DMS79 (cell line): ENCODE measurements around the gene HPSE.
"Not testable (repeated sequence)": the region's sequence is repeated elsewhere in the genome, so short reads cannot be mapped to it uniquely, and the experiment has no call there.

Experiments
- DNase-seq: peaks from one replicate; lab custom pipeline; 2025; lab: John Stamatoyannopoulos, UW

HPSE gene

GRCh38 chr4:83283181-83283580, 51.5 kb downstream of the HPSE start:
- no peak for DNase-seq

- DNase-seq, result peak; percentile 19
Measured at GRCh38 chr4:83282049-83282535, 52.6 kb downstream of the HPSE start.

- no peak for DNase-seq
Measured at GRCh38 chr4:83281307-83281706, 53.3 kb downstream of the HPSE start.

DNA sequence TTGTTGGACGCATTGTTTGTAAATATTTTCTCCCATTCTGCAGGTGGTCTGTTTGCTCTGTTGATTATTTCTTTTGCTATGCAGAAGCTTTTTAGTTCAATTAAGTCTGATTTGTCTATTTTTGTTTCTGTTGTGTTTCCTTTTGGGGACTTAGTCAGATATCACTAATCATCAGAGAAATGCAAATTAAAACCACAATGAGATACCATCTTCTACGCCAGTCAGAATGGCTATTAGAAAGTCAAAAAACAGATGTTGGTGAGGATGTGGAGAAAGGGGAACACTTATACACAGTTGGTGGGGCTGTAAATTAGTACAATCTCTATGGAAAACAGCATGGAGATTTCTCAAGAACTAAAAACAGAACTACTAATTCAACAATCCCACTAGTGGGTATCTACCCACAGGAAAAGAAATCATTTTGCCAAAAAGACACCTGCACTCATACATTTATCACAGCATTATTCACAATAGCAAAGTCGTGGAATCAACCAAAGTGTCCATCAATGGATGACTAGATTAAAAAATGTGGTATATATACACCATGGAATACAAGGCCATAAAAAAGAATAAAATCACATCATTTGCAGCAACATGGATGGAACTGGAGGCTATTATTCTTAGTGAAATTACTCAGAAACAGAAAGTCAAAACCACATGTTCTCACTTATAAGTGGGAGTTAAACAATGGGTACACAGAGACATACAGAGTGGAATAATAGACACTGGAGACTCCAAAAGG, 58.2 kb downstream of the HPSE start:
- DNase-seq, result no peak

DNA sequence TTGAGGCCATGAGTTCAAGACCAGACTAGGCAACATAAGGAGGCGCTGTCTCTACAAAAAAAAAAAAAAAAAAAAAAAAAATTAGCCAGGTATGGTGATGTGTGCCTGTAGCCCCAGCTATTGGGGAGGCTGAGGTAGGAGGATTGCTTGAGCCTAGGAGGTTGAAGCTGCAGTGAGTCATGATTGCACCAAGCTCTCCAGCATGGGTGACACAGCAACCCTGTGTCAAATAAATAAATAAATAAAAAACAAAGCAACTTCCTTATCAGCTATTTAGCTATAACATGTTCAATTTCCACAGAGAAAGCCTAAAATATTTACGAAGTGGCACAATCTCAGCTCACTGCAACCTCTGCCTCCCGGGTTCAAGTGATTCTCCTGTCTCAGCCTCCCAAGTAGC, 60.7 kb downstream of the HPSE start:
- not testable (repeated sequence) for DNase-seq

GRCh38 chr4:83272900-83273299, 61.7 kb downstream of the HPSE start:
- no peak for DNase-seq

- no peak for DNase-seq
Measured at GRCh38 chr4:83269256-83269655, 65.4 kb downstream of the HPSE start.

DNA sequence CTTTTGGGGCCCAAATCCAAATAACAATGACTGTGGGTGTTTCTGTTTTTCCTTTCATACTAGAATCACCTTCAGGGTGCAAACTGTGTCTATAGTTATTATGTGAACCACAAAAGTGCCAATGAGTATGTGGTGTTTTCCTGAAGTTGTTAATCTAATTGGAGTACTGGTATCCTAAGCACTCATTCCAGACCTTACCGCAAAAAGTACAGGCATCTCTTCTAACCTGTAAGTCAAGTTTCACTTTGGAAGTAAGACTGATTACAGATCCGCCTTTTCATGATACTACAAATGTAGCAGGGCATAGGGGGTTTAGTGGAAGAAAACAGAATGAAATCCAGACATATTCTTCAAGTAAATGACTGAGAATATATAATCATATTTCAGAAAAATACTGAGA, 66.2 kb downstream of the HPSE start:
- DNase-seq, result no peak

- DNase-seq, result no peak
Measured at GRCh38 chr4:83267830-83268475, 66.7 kb downstream of the HPSE start.

- DNase-seq, result no peak
Measured at GRCh38 chr4:83267121-83267829, 67.4 kb downstream of the HPSE start.

DNA sequence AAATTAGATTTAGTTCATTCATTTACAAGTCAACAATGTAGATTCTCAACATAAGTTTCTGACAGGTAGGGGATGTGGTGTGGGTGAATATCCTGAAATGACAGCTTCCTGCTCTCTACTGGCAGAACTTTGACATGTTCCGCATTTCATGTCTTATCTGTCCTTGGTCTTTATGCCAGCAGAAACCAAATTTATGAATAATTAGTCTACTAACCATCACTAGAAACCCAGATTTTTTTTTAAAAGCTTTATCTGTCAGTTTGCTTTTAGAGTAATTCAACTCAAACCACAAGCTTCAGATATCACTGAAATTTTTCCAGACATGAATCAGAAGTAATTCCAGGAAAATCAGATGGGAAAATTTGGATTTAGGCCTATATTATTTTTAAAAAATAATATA, 68.0 kb downstream of the HPSE start:
- no peak for DNase-seq

- DNase-seq, result no peak
Measured at GRCh38 chr4:83263106-83263505, 71.5 kb downstream of the HPSE start.

DNA sequence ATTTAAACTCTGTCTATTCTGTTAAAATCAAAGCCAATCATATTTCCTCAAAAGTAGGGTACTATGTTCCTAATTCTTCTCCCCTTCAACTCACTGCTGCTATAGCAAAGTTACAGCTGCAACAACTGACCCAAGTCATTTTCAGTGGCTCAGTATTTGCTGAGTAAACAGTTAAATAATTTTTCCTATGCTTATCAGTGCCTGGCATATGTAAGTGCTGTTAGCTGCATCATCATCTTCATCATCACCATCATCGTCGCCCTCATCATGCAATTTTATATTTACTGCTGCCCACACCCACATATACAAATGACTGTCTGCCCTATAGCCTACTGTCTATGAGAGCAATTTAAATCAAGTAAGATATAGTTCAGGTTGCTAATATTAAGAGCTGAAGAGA, 72.0 kb downstream of the HPSE start:
- DNase-seq, result no peak

DNA sequence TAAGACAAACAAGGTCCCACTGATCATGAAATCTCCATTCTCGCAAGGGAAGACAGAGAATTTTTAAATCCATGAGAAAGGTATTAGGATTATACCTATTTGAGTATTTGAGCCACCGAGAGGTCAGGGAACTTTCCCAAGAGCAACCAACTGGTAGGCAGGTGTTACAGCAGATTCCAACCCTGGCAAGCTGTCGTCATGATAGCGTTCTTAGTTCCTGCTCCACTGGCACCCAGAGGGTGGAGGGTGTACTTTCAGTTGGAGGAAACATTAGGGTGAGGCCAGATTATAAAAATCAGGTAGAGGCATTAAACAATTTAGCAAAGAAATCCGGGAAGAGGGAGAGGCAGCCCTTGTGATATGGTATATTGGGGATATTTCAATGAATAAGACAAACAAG, 73.3 kb downstream of the HPSE start:
- no peak for DNase-seq

DNA sequence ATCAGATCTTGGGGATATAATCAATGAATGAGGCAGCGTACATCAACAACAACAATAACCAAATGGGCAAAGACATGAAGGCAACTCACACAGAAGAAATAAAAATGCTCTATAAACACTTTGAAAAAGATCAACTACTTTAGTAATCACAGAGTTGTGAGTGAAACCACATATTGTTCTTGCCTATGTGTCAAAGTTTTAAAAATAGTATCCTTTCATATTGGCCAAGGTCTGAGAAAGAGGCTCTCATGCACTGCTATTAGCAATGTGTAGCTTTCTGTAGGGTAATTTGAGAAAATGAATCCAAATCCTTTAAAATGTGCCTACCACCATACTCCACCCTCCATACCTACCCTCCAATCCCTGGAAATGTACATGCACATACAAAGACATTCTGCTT, 75.1 kb downstream of the HPSE start:
- no peak for DNase-seq

DNA sequence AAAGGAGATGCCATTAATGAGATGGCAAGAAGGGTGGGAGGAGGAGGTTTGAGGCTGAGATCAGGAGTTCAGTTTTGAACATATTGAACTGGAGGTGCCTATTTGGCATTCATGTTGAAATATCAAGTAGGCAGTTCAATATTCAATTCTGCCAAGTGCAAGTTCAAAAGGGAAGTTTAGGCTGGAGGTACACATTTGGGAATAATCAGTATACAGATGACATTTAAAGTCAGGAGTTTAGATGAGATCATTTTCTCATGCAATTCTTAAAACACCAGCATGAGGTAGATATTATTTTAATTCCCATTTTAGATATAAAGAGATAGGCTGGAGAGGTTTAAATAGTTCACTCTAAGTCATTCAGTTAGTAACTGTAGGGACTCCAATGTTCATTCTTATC, 76.2 kb downstream of the HPSE start:
- no peak for DNase-seq

- no peak for DNase-seq
Measured at GRCh38 chr4:83257811-83258210, 76.8 kb downstream of the HPSE start.

GRCh38 chr4:83255584-83255983, 79.1 kb downstream of the HPSE start:
- no peak for DNase-seq

DNA sequence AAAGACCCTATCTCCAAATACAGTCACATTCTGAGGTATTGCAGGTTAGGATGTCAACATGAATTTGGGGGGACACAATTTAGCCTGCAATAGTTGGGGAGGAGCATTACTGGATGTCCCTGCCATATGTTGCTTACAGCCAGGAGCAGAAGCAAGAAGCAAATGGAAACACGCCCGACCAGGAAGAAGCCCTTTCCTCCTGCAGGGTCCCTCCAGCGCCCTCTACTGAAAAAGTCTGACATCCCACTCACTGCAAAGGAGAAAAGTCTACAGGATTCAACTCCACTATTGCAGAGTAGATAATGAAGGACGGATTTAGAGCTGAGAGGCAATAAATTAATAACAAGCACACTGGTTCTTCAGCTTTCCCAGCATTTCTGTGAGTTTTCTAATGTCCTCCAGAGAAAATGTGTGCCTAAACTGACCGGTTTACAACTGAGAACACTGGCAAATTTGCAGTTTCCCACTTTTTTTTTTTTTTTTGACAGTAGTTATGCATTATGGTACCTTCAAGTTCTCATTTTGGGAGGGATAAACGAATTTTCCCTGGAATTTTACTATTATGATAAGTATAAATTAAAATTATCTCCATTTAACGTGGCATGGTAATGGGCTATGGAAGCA, 81.8 kb downstream of the HPSE start:
- DNase-seq, result no peak

DNA sequence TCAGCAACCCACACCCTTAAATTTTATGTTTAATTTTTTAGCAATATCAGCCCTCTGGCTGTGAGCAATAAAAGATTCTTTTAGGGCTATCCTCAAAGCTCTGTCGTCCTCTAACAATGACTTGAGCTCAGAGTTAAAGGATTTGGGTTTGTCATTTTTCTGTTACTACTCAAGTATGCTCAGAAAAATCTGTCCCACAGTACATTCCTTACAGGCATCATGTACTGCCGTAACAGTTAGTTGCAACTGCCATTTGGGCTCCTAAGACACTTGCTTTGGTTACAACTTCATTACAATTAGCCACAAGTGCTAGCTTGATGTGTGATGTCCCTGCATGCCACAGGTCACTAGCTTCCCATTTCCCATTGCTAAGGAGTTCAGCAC, 83.2 kb downstream of the HPSE start:
- DNase-seq, result no peak

GRCh38 chr4:83250687-83251446, 83.8 kb downstream of the HPSE start:
- DNase-seq, result no peak

DNA sequence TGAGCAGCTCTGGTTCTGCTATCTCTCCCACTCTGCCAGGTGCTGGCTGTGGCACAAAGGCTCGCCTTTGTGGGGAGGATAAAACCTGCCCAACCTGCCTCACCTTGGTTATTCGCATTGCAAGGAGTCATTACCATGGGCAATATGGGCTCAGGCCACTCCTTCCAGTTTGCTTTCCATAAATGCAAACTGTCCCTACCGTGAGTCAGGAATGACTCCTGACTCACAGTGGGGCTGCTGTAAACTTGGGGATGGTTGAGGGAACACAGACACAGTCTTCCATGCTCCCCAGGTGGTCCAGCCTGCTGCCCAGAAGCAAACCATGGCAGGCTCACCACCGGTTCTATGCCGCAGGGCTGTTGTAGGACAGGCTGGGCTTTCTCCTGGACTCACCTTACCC, 86.2 kb downstream of the HPSE start:
- no peak for DNase-seq
